HG03575 (cell line): Measurements from ENCODE around the gene CEP250.

ENCODE experiments used
- ATAC-seq: cut with Tn5 transposase; IDR thresholded peaks from one replicate; pipeline ENCODE4 v1.9.1; 2021; ENCODE audit not compliant: unreplicated experiment, insufficient number of reproducible peaks, low FRiP score; ENCODE audit errors: extremely low read depth

CEP250 gene, protein sequence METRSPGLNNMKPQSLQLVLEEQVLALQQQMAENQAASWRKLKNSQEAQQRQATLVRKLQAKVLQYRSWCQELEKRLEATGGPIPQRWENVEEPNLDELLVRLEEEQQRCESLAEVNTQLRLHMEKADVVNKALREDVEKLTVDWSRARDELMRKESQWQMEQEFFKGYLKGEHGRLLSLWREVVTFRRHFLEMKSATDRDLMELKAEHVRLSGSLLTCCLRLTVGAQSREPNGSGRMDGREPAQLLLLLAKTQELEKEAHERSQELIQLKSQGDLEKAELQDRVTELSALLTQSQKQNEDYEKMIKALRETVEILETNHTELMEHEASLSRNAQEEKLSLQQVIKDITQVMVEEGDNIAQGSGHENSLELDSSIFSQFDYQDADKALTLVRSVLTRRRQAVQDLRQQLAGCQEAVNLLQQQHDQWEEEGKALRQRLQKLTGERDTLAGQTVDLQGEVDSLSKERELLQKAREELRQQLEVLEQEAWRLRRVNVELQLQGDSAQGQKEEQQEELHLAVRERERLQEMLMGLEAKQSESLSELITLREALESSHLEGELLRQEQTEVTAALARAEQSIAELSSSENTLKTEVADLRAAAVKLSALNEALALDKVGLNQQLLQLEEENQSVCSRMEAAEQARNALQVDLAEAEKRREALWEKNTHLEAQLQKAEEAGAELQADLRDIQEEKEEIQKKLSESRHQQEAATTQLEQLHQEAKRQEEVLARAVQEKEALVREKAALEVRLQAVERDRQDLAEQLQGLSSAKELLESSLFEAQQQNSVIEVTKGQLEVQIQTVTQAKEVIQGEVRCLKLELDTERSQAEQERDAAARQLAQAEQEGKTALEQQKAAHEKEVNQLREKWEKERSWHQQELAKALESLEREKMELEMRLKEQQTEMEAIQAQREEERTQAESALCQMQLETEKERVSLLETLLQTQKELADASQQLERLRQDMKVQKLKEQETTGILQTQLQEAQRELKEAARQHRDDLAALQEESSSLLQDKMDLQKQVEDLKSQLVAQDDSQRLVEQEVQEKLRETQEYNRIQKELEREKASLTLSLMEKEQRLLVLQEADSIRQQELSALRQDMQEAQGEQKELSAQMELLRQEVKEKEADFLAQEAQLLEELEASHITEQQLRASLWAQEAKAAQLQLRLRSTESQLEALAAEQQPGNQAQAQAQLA (N-terminal part only)

DNA sequence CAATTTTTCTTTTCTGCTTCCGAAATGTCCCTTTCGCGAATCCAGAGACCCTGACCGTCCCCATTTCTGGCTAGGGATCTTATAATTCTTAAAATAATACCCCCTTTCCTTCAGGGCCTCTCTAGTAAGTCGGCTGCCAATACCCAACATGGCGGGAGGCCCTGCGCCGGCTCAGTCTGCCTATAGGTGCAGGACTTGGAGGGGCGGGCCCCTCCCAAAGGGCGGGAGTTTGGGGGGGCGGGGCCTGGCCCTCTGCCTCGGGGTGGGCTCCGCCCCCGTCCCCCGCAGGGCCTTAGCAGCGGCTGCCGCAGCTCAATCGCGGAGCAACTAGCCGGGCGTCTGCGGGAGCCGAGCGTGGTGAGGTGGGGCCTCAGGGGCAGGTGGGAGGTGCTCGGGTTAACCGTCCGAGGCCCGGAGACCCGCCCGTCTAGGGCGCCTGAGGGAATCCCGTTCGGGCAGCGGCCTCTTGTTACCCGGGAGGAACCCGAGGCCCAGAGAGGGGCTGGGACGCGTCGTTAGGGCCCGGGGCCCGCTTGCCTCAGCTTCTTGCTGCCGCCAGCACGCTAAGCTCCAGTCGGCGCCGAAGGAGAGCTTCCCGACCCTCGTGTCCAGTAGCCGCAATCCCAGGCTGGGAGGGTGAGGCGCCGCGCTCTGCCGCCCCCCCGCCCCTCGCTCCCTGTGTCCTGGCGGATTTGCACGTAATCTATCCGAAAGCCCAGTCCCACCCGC, at the start of gene CEP250:
Gene CEP250 (plus strand): TSS at position 718 of the 729 bp plus-strand sequence. CDS start 6,770 bp downstream, outside the sequence.
- ATAC-seq, result peak; percentile 33

DNA sequence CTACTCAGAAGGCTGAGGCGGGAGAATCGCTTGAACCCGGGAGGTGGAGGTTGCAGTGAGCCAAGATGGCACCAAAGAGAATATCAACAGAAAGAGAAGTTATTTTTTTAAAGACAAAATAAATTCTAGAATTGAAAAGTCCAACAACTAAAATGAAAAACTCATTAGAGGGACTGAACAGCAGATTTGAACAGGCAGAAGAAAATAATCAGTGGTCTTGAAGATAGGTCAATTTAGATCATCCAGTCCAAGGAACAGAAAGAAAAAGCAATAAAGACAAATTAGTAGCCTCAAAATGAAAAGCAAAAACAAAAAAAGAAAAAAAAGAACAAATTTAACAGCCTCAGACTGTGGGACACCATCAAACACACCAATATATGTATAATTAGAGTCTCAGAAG, 49.6 kb upstream of the CEP250 start:
- no peak for ATAC-seq

DNA sequence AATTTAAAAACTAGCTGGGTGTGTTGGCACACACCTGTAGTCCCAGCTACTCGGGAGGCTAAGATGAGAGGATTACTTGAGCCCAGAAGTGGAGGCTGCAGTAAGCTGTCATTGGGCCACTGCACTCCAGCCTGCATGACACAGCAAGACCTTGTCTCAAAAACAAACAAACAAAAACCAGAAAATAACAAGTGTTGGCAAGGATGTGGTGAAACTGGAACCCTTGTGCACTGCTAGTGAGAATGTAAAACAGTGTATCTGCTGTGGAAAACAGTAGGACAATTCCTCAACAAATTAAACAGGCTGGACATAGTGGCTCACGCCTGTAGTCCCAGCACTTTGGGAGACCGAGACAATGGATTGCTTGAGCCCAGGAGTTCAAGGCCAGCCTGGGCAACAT, 47.1 kb upstream of the CEP250 start:
- ATAC-seq, result no peak

DNA sequence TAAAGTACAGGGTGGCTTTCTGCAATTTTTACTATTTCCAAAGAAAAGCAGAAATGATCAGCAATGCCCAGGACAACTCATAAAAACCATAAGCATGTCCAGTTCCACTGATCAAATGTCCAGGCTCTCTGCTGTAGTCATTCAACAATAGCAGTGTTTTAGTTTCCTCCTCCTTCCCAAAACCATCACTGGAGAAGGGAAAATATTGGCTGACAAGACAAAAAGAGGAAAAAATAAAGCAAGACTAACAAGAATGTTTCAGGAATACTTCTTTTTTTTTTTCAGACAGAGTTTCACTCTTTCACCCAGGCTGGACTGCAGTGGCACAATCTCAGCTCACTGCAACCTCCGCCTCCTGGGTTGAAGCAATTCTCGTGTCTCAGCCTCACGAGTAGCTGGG, 45.9 kb upstream of the CEP250 start:
- no peak for ATAC-seq

DNA sequence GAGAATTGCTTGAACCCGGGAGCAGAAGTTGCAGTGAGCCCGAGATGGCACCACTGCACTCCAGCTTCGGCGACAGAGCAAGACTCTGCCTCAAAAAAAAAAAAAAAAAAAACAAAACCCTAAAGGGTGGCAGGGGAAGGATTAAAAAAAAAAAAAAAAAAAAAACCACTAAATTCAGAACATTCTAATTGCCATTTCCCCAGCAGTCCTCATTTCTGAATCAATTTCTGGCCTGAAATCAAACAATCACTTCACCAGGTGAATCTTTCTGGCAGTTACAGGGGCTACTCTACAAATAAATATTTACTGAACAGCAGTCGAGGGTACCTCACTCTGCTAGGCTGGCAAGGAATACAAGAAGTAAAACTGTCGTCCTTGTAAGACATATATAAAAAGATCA, 44.8 kb upstream of the CEP250 start:
- ATAC-seq, result no peak

DNA sequence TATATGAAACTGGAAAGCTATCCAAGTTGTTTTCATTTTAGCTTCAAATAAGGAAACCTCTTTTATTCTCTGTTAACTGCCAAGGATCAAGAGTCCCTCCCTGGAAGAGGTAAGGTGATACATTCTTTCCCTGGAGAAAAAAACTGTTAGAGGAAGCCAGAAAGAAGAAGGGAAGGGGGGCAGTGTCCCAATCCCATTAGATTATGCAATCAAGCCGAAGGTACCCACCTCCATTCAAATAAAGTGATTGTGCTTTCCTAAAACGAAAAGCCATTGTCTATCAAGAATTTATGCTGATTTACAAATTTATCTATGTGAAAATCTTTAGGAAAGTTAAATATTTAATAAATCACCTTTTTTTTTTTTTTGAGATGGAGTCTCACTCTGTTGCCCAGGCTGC, 34.1 kb upstream of the CEP250 start:
- no peak for ATAC-seq

DNA sequence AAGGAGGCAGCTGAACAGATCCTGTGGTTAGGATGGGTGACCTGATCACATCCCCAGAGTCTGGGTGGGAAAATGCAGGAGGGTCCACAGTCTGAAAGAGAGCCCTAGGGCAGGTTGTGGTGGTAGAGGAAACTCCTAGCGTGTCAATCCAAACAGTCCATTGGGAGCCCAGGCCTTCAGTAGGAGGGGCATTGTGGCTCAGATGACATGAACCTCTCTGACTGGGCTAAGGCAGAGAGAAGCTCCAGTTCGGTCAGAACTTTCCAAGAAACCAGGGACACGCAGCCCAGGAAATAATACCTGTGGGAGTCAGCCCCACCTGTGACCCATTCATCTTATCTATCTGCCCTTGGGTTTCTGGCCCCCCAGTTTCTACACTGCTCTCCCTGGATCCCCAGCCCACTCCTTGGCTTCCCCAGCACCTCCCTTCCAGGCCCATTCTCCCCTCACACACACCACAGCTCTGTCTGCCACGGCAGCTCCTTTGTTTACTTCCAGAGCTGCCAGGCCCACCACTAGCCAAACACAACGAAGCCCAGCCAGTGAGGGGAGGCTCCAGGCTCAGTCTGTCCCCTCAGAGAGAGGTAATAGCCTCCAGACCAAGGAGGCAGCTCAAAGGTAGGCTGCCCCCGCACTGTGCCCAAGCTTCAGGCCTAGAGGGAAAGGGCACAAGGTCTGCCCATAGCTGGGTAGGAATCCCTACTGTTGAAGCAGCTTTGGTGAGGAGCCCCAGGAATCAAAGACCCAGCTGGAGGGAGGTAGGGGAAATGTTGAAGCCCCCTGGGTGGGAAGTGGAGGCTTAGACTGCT, 23.6 kb upstream of the CEP250 start:
- no peak for ATAC-seq

DNA sequence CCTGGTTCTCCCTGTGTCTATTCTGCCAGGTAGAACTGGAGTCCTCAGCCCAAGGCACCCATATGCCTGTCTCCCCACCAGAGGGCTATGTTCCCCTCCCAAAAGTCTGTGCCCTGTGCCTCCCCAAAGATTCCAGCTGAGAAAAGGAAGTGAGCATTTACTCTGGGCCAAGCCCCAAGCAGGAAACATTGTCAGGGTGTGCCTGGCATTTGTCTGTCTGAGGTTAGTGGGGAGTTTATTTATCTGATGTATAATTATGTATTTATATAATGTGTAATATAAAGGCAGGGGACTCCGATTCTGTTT, 23.0 kb upstream of the CEP250 start:
- ATAC-seq, result no peak

DNA sequence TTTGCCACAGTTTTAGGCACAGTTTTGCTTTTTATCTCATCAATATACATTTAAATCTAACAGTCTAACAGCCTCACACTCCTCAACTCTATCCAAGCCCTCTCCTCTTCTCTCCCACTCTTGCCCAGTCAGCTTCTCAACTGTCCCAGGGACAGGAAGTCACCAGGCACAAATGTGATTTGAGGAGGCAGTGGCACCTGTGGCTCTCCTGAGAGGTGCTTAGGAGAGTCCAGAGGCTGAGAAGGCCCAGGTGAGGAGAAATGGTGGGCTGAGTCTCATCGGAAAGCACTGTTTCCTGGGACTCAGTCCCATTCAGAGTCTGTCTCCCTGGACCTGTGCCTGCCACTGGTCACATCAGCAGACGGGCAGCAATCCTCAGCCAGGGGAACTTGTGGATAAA, 22.1 kb upstream of the CEP250 start:
- no peak for ATAC-seq

DNA sequence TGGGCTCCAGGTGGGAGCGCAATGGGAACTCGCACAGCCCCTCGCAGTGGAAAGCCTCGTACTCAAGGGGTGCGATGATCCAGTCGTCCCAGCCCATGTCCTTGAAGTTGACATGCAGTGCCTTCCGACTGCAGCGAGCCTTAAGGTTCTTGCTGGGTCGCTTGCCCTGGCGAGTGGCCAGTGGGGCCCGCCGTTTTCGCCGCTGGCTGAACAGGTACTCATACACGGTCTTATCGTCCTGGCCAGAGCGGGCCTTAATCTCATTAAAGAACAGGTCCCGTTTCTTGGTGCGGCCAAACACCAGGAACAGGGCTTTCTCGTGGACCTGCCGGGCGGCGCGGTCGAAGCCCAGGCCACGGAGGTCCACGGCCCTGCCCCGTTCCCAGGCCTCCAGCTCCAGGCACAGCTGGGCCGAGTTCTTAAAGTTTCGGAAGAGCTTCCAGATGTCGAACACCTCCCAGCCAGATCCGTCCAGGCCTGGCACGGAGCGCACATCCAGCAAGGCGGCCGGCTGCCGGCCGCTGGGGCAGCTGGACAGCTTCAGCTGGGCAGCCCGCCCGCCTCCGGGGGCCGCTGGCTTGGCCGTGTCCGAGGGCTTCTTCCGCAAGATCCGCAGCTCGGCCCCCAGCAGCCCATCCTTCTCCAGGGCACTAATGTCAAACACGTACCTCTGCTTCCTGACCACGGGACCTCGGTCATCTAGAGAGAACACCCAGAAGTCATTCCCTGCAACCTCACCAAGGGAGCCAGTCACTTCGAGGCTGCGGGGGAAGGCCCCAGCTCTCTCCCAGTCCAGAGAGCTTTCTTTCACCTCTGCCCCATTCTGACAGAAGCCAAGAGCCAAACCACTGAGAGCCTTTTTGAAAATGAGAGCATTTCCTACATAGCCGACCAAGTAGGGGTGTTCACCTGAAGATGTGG, 21.1 kb upstream of the CEP250 start:
- ATAC-seq, result no peak

DNA sequence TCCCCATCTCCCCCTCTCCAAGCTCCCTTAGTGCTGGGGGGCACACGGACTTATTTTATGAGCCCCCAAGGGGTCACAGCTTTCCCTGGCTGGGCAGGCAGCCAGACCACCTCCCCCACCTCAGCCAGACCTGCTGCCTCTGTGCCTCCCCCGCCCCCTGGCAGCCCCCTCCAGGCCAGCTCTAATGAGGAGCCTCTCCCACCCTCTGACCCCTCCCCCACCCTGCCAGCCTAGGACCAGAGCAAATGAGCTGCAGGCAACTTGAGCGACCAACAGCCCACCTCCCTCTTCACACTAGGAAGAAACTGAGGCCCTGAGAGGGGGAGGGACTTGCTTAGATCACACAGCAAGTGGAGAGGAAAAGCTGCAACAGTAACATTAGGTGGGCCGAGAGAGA, 19.2 kb upstream of the CEP250 start:
- ATAC-seq, result no peak

DNA sequence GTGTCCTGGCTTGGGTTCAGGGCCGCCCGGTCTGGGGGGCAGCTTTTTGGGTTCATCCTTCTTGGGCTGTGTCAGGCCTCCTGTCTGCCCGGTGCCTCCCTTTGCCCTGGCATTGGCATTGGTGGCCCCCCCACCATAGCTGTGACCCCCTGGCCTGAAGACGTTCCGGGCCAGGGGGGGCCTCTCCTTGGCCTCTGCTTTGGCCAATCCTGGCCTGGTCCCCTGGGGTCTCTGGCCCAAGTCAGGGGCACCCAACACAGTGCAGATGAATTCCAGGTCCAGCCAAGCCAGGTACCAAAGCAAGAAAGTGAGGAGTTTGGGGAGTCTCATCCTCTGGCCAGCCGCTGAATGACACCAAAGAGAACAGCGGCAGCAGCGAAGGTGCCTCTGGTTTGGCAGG, 17.8 kb upstream of the CEP250 start:
- no peak for ATAC-seq

DNA sequence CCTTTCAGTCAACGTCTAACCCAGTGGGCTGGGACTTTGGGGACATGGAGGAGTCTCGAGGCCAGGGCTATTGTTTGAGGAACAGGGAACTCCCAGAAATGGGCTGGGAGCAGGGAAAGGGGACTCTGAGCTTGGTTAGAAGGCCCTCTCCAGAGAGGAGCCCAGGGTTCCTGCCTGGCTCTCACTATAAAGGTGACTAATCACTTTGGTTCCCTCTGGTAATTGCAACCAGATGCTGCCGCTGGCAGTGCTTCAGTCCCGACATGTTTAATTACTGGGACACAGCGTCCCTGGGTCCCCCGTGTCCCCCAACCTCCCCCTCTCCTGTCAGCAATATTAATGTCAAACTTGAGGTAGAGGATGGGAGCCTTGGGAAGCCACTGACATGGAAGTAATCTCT, 12.4 kb upstream of the CEP250 start:
- no peak for ATAC-seq

DNA sequence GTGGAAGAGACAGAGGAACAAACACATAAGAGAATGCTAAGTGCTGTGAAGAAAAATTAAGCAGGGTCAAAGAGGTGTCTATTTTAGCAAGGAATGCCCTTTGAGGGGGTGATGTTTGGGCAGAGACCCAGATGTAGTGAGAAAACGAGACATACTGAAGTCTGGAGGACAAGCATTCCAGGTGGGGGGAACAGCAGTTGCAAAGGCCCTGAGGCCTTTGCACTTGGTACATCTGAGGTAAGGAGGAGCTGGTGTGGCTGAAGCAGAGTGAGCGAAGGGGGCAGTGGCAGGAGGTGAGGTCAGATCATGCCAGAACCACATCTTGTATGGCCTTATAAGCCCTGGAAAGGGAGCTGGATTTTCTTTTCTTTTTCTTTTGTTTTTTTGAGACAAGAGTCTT, 11.2 kb upstream of the CEP250 start:
- no peak for ATAC-seq

DNA sequence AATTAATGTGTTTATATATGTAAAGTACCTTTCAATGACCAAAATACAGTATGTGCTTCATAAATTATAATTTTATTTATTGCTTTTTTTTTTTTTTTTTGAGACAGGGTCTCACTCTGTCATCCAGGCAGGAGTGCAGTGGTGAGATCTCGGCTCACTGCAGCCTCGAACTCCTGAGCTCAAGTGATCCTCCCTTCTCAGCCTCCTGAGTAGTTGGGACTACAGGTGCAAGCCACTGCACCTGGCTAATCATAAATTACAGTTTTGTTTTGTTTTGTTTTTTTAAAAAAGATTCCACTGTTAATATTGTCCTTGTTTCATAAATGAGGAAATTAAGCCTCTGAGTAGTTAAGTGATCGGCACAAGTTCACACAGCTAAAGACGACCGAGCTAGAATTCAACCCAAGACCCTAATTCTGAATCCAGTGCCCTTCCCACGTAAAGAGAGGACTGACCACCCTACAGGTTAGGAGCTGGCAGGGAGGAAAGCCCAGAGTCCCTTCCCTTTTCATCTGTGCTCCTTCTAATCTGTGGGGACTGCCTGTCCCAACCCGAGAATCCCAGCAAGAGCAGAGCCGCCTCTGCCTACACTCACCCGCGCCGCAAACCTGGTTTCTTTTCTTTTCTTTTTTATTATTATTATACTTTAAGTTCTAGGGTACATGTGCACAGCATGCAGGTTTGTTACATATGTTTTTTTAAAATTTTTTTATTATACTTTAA, 8.9 kb upstream of the CEP250 start:
- ATAC-seq, result no peak

DNA sequence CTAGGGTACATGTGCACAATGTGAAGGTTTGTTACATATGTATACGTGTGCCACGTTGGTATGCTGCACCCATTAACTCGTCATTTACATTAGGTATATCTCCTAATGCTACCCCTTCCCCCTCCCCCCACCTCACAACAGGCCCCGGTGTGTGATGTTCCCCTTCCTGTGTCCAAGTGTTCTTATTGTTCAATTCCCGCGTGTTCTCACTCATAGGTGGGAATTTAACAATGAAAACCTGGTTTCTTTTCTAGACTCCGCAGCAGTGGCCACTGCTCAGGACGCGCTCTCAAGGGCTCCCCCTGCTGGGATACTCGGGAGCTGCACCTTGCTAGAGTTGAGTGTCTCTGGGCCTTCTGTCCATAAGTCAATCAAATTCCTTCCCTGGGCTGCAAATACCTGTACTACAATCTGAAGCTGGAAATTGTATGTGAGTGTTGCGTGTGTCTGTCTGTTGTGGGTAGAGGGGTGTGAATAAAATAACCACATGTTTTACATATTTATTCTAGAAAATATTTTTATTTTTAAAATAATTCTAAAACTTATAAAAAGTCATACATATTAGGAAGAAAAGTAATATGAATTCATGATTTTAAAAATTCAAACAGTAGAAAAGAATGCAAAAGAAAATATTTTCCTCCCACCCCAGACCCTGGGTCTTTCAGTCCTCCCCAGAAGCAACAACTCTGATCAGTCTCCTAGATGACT, 8.2 kb upstream of the CEP250 start:
- no peak for ATAC-seq
